Endothelial cell of umbilical vein (primary cell): ENCODE results near the gene CNPY3. TPM values are rescaled to one million over a fixed set of nuclear protein-coding genes. Genes with fewer than 3 reads are reported as not detected.

Experiments
- BruUV-seq: library from RNA; stranded (reverse); fragments of 400-500 nt; replicated peaks from 2 replicates; lab custom pipeline; 2021; lab: Mats Ljungman, UMichigan
- CTCF ChIA-PET: fragments of 300-600, 350-600 bp; sonication (Branson Sonifier 250); formaldehyde crosslinking; loops from one replicate; lab custom pipeline; 2021; ENCODE audit warnings: antibody characterized with exemption, inconsistent platforms; lab: Charles Lee
- POLR2A ChIA-PET: fragments of 300-600, 350-600 bp; sonication (Branson Sonifier 250); formaldehyde crosslinking; loops from one replicate; lab custom pipeline; 2021; ENCODE audit warnings: antibody characterized with exemption, inconsistent platforms; lab: Charles Lee
- DNase-seq: peaks from one replicate; pipeline ENCODE4 v3.0.0-alpha.2; 2011; ENCODE audit warnings: low read depth, low spot score
- FAIRE-seq: peaks from 2 replicates; lab custom pipeline; 2011; peaks lifted over from hg19 to GRCh38; lab: Jason Lieb, UNC
- H2AFZ ChIP-seq: 2 replicates; pipeline ENCODE4 v1.6.0; 2012; ENCODE audit warnings: low read depth, low read length, control low read depth, inconsistent platforms
- H3K27ac ChIP-seq: 2 replicates; pipeline ENCODE4 v1.5.1; 2011; ENCODE audit warnings: low read depth, mild to moderate bottlenecking, control low read depth, low read length, moderate library complexity; ENCODE audit not compliant: insufficient read depth
- H3K27me3 ChIP-seq, 2 experiments: 2 replicates each; pipeline versions ENCODE4 v1.6.0 to v1.6.1; 2011; ENCODE audit warnings: low read length in 2 of 2, mixed read lengths in 1 of 2; ENCODE audit not compliant: control insufficient read depth in 2 of 2, insufficient read depth in 2 of 2
- H3K36me3 ChIP-seq, 2 experiments: 2 replicates in 1 of 2; 3 replicates in 1 of 2; pipeline ENCODE4 v1.5.1; 2011; ENCODE audit warnings: low read length in 2 of 2, mild to moderate bottlenecking in 1 of 2, moderate library complexity in 1 of 2; ENCODE audit not compliant: control insufficient read depth in 2 of 2, insufficient read depth in 2 of 2; ENCODE audit errors: extremely low read depth in 1 of 2
- H3K4me1 ChIP-seq: 3 replicates; pipeline ENCODE4 v1.5.1; 2011; ENCODE audit warnings: mild to moderate bottlenecking, low read length; ENCODE audit not compliant: control insufficient read depth, insufficient read depth; ENCODE audit errors: extremely low read depth
- H3K4me2 ChIP-seq: 2 replicates; pipeline ENCODE4 v1.6.1; 2011; ENCODE audit warnings: low read length, control low read depth, mixed read lengths; ENCODE audit not compliant: insufficient read depth
- H3K4me3 ChIP-seq, 3 experiments: fragments of 200-600 bp in 1 of 3; sonication (generic), shearing (Covaris generic) in 1 of 3; replicated peaks in 1 of 3; 2 replicates each; pipeline ENCODE4 v1.5.1; 2011 to 2016; ENCODE audit warnings: control low read depth in 3 of 3, low read length in 3 of 3, mild to moderate bottlenecking in 2 of 3, inconsistent platforms in 1 of 3, low read depth in 1 of 3, moderate library complexity in 1 of 3; ENCODE audit not compliant: insufficient read depth in 1 of 3
- H3K79me2 ChIP-seq: 2 replicates; pipeline ENCODE4 v1.6.0; 2012; ENCODE audit warnings: low read length, inconsistent platforms; ENCODE audit not compliant: control insufficient read depth, insufficient read depth
- H3K9ac ChIP-seq: replicated peaks from 2 replicates; pipeline ENCODE3; 2011; ENCODE audit warnings: low read length, control low read depth; ENCODE audit not compliant: insufficient read depth; ENCODE audit errors: extremely low read depth
- H3K9me1 ChIP-seq: replicated peaks from 3 replicates; pipeline ENCODE4 v1.6.0; 2011; ENCODE audit warnings: mild to moderate bottlenecking, low read length; ENCODE audit not compliant: control insufficient read depth, insufficient read depth; ENCODE audit errors: extremely low read depth
- H3K9me3 ChIP-seq: replicated peaks from 2 replicates; pipeline ENCODE4 v1.5.1; 2012; ENCODE audit warnings: low read length, inconsistent platforms; ENCODE audit not compliant: control insufficient read depth, insufficient read depth
- H4K20me1 ChIP-seq: replicated peaks from 2 replicates; pipeline ENCODE3; 2011; ENCODE audit warnings: mild to moderate bottlenecking, low read length; ENCODE audit not compliant: control insufficient read depth, insufficient read depth; ENCODE audit errors: extremely low read depth
- EZH2 ChIP-seq: IDR thresholded peaks from 2 replicates; pipeline ENCODE4 v1.6.1; 2012; ENCODE audit warnings: borderline replicate concordance, low read depth, mild to moderate bottlenecking, moderate library complexity, low read length, inconsistent platforms; ENCODE audit not compliant: severe bottlenecking
- FOS ChIP-seq: IDR thresholded peaks from 2 replicates; pipeline ENCODE4 v1.6.1; 2011; ENCODE audit warnings: mild to moderate bottlenecking, low read length, moderate library complexity, borderline replicate concordance; ENCODE audit not compliant: insufficient read depth
- GATA2 ChIP-seq: IDR thresholded peaks from 2 replicates; pipeline ENCODE4 v1.7.0; 2011; ENCODE audit warnings: low read depth, mild to moderate bottlenecking, moderate library complexity, mixed read lengths, low read length; ENCODE audit not compliant: insufficient read length, insufficient read depth
- JUN ChIP-seq: IDR thresholded peaks from 2 replicates; pipeline ENCODE4 v1.6.1; 2011; ENCODE audit warnings: borderline replicate concordance, low read depth; ENCODE audit not compliant: insufficient read length, insufficient read depth
- MYC ChIP-seq: IDR thresholded peaks from one replicate; pipeline ENCODE4 v1.6.1; 2011; ENCODE audit warnings: mild to moderate bottlenecking, low read depth, low read length
- POLR2A ChIP-seq: IDR thresholded peaks from 2 replicates; pipeline ENCODE4 v1.6.1; 2012; ENCODE audit warnings: low read depth, mild to moderate bottlenecking, control low read depth, low read length
- POLR2AphosphoS5 ChIP-seq: IDR thresholded peaks from 2 replicates; pipeline ENCODE4 v1.6.1; 2012; ENCODE audit warnings: low read depth, mild to moderate bottlenecking, control low read depth, low read length, moderate library complexity; ENCODE audit not compliant: insufficient read depth
- dilution Hi-C: fragments of 300-500 bp; cut with MboI; formaldehyde crosslinking; loops from one replicate; pipeline ENCODE4 v1.15.0; 2019; ENCODE audit warnings: low sequenced_read_pairs; ENCODE audit not compliant: extremely low pct_ligation_motif_present
- intact Hi-C: fragments of 100-400 bp; cut with micrococcal nuclease; formaldehyde crosslinking; loops from one replicate; pipeline ENCODE4 v1.10.0; 2022
- polyA plus RNA-seq, 4 experiments: library from polyadenylated mRNA; depleted of rRNA in 3 of 4; stranded (reverse) in 3 of 4; unstranded in 1 of 4; fragments of >200 nt; gene quantifications; 2 replicates each; pipeline versions ENCODE4 v1.2.1 to v1.2.3, GENCODE V29; 2011 to 2012; ENCODE audit warnings: missing spikeins in 1 of 4
- total RNA-seq: library from RNA; stranded (reverse); gene quantifications from 2 replicates; pipeline ENCODE4 v1.2.3, GENCODE V29; 2021
- TF ChIP-seq, protein P1 (sequence below): IDR thresholded peaks from 2 replicates; pipeline ENCODE4 v1.6.1; 2011; ENCODE audit not compliant: insufficient read depth, insufficient read length
- TF ChIP-seq, protein P2 (sequence below), 2 donors: IDR thresholded peaks; 1 replicate in 1 of 2; 2 replicates in 1 of 2; pipeline ENCODE4 v1.5.1; 2011; ENCODE audit warnings: low read length in 2 of 2, mild to moderate bottlenecking in 2 of 2, moderate library complexity in 2 of 2, control low read depth in 1 of 2, inconsistent platforms in 1 of 2, low read depth in 1 of 2; ENCODE audit not compliant: insufficient read depth in 1 of 2; ENCODE audit errors: extremely low read depth in 1 of 2

CNPY3 gene
- total and polyA plus RNA-seq, 2 donors (not counting 3 experiments of a cell fraction or from before 2014, with no cell fraction given) = 40.8 to 53.1 TPM

DNA sequence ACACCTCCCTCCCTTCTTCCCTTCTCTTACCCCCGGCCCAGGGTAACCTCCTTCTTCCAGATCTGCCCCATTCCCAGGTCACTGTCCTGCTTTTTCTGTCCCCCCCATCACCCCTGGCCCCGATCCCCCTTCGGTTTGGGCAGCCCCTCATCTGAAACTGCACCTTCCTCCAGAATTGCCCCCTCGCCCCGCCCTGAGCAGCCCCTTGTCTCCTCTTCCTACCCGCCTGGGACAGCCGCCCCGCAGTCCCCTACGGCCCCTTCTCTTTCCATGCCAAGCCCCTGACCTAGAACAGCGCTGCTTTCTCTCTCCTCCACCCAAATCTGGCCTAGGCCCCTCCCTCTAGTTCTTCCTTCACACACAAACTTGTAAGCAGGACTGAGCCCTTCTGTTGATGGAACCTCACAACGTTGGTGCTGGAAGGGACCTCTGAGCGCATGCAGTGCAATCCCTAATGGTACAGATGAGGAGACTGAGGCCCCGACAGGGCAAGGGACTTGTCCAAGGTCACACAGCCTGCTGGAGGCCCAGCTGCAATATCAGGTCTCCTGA, 55.7 kb downstream of the CNPY3 start:
- POLR2A ChIA-PET = interaction anchor here (1.0 to 1.2 kb wide), 3 partner anchors 11 to 75 kb away, joined by 3 to 8 read pairs (median 3); partner anchors contain the start of genes KLC4 and MRPL2
- TSS peak; percentile 24 for BruUV-seq
- Histone ChIP-seq H3K4me1 (peaks cover 28% of the 10 kb centered on the region), H4K20me1 (peaks cover 3% of the 10 kb centered on the region), H3K27ac (no peak overlapping the region), H3K79me2 (peaks cover 15% of the 10 kb centered on the region), H3K4me3 (peak overlapping the region; percentile 57 to 90 (median 83)), H3K9ac (peak overlapping the region; percentile 71), H3K36me3 (peaks cover 0 to under 1% of the 10 kb centered on the region in 2 experiments), H3K9me3 (no peaks in the 10 kb centered on the region), H3K27me3 (no peaks in the 10 kb centered on the region), H3K9me1 (no peaks in the 10 kb centered on the region), H3K4me2 (peak overlapping the region; percentile 51), H2AFZ (peak overlapping the region; percentile 39)
- dilution Hi-C loops (no loop called here), intact Hi-C loops (loop anchor here (1.0 to 5.0 kb wide), 4 partner anchors 28 to 186 kb away; partner anchors contain the start of genes CUL7, MEA1 and SRF)
- TF ChIP-seq, protein P1, sequence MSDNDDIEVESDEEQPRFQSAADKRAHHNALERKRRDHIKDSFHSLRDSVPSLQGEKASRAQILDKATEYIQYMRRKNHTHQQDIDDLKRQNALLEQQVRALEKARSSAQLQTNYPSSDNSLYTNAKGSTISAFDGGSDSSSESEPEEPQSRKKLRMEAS = no peak
- TF ChIP-seq JUN = no peak
- CTCF ChIA-PET = no interaction called here
- peak; percentile 81 for FAIRE-seq
- DNase-seq = peak; percentile 20

DNA sequence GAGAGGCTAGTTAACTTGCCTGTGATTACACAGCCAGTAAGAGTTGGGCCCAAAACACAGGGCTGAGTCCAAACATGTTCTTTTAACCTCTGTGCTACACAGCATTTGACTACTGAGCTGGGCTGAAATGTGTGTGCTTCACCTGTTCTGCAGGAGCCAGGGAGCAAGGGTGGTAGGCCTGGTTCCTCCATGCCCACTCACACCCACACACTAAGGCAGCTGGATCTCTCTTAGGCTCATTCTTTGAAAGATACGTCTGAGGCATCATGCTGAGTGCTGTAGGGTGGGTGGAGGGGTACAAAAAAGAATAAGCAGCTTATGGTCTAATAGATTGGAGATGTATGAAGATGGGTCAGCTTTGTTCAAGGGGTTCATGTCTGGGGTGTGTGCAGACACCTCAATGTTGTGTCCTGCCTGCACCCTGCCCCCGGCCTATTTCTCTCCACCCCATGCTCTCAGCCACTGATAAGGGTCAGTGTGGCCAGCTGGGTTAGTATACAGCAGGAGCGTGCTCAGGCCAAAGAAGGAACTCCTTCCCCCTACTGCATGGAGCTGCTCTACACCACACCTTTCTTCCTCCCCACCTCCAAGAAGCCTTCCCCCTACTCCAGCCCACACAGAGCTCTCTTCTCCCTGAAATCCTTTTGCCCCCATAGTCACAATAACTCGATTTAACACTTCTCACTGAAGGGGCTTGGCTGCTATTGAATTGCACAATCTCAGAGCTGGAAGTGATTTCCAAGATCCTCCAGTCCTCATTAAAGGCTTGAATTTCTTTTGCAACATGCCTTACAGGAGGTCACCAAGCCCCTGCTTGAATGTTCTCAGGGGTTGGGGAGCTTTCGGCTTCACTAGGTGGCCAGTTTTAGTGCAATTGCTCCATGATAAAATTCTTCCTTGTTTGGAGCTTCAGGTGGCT, 58.5 kb downstream of the CNPY3 start:
- Histone ChIP-seq H4K20me1 (peaks cover 3% of the 10 kb centered on the region), H3K27ac (no peak overlapping the region), H3K9me3 (no peaks in the 10 kb centered on the region), H3K4me3 (no peak overlapping the region), H3K9me1 (no peaks in the 10 kb centered on the region), H3K9ac (no peak overlapping the region), H2AFZ (no peak overlapping the region), H3K27me3 (no peaks in the 10 kb centered on the region), H3K4me1 (peaks cover 20% of the 10 kb centered on the region), H3K79me2 (peaks cover 15% of the 10 kb centered on the region), H3K36me3 (peaks cover 0 to 10% of the 10 kb centered on the region in 2 experiments), H3K4me2 (no peak overlapping the region)
- CTCF ChIA-PET = interaction anchor here (1.0 to 1.1 kb wide), 3 partner anchors 9 to 26 kb away, joined by 3 to 4 read pairs (median 3); partner anchors contain the start of genes KLHDC3 and MEA1
- intact Hi-C loops (no loop called here), dilution Hi-C loops (no loop called here)
- FAIRE-seq (no peak), DNase-seq (no peak)
- POLR2A ChIA-PET = interaction anchor here (0.5 kb wide), 1 partner anchor 12 kb away, joined by 5 read pairs; no protein-coding TSS in a partner anchor
- BruUV-seq = no TSS peak
- TF ChIP-seq POLR2AphosphoS5 (no peak), FOS (no peak), GATA2 (no peak), JUN (no peak), MYC (no peak), EZH2 (no peak), POLR2A (no peak)
- TF ChIP-seq, protein P2, sequence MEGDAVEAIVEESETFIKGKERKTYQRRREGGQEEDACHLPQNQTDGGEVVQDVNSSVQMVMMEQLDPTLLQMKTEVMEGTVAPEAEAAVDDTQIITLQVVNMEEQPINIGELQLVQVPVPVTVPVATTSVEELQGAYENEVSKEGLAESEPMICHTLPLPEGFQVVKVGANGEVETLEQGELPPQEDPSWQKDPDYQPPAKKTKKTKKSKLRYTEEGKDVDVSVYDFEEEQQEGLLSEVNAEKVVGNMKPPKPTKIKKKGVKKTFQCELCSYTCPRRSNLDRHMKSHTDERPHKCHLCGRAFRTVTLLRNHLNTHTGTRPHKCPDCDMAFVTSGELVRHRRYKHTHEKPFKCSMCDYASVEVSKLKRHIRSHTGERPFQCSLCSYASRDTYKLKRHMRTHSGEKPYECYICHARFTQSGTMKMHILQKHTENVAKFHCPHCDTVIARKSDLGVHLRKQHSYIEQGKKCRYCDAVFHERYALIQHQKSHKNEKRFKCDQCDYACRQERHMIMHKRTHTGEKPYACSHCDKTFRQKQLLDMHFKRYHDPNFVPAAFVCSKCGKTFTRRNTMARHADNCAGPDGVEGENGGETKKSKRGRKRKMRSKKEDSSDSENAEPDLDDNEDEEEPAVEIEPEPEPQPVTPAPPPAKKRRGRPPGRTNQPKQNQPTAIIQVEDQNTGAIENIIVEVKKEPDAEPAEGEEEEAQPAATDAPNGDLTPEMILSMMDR (IDR thresholded peaks at IDR 0.05; ENCODE audit: extremely low read depth in 1 of 2, insufficient read depth in 1 of 2, low read depth in 1 of 2, low read length in 2 of 2) = no peak
- TF ChIP-seq, protein P1 = no peak
